Left hindlimb (tissue), 1 donor: Measurements from ENCODE around the gene APH1B.
"Not testable (repeated sequence)": the region's sequence is repeated elsewhere in the genome, so short reads cannot be mapped to it uniquely, and the experiment has no call there.

Experiments used
- DNase-seq: peaks from one replicate; pipeline ENCODE4 v3.0.0-alpha.2; 2018

Gene APH1B

DNA sequence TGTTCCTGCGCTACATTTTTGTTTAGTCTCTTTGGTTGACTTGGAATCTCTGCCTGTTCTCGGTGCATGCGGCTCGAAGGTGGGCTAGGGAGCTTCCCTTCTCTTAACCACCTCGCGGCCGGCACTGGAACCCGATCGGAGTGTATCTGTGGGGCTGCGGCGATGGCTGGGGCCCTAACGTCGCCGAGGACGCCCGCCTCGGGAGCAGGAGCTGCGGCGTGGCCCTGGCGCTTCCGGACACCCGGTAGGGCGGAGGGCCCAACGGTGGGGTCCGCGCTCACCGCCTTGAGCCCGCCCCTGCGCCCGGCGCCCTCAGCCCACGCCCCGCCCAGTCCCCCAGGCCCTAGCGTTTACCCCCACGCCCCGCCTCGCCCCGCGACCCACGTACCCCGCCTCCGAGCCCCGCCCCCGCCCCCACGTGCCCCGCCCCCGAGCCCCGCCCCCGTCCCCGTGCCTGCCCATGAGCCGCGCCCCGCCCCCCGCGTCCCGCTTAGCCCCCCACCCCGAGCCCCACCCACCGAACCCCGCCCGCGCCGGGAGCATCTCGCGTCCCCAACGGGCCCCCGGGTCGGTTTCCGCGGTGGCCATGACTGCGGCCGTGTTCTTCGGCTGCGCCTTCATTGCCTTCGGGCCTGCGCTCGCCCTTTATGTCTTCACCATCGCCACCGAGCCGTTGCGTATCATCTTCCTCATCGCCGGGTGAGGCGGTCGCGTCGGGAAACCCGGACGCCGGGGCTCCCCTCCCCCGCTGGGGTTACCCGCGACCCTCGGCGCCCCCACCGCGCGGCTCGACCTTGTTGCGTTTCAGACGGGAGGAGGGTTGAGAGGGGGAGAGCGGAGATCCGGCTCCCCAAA lies at the start of gene APH1B:
TSS of gene APH1B (plus strand) at position 568 of the 855 bp plus-strand sequence. CDS start at position 587, 19 bp downstream.
- peak; percentile 92 for DNase-seq

DNA sequence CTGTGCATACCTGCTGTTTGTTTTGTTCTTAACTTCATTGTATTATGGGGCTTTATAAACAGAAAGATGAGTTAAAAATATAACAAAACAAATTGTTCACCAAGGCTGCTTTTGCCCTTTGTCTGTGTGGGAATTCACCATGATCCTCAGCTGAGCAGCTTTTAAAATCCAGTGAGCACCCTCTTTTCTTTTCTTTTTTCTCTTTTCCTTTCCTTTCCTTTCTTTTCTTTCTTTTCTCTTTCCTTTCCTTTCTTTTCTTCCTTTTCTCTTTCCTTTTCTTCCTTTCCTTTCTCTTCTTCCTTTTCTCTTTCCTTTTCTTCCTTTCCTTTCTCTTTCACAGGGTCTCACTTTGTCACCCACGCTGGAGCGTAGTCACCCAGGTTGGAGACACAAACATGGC lies 49.7 kb upstream of the APH1B start:
- no peak for DNase-seq

- DNase-seq, result no peak
These were observed 46.2 kb upstream of the APH1B start for GRCh38 chr15:63231206-63231605.

DNA sequence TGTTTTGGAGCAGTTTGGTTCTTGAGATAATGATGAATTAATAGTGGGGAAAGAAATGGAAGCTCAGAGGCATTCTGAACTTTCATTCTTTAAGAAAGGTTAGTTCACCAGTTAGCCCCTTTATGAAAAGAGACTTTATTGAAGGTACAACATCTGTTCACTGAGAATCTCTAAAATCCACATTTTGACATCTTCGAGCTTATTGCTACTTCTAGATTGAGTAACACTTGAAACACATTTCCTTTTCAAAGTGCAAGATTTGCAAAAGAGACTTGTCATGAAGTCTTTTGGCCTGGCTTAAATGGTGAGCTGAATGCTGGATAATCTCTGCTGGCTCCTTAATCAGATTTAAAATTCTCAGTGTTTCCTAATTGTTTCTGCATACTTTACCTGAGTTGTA lies 45.7 kb upstream of the APH1B start:
- DNase-seq, result no peak

- no peak for DNase-seq
These were observed 45.0 kb upstream of the APH1B start for GRCh38 chr15:63232405-63232804.

DNA sequence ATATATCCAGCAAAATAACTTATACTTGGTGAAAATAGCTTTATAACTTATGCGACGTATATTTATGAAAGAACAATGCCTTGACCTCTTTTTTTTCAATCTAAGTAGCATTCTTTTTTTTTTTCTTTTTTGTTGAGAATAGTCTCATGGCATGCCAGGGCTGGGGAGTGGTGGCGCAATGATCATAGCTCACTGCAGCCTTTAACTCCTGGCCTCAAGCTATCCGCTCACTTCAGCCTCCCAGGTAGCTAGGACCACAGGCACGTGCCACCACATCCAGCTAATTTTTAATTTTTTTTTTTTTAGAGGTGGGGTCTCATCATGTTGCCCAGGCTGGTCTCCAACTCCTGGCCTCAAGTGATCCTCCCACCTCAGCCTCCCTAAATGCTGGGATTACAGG lies 44.5 kb upstream of the APH1B start:
- no peak for DNase-seq

DNA sequence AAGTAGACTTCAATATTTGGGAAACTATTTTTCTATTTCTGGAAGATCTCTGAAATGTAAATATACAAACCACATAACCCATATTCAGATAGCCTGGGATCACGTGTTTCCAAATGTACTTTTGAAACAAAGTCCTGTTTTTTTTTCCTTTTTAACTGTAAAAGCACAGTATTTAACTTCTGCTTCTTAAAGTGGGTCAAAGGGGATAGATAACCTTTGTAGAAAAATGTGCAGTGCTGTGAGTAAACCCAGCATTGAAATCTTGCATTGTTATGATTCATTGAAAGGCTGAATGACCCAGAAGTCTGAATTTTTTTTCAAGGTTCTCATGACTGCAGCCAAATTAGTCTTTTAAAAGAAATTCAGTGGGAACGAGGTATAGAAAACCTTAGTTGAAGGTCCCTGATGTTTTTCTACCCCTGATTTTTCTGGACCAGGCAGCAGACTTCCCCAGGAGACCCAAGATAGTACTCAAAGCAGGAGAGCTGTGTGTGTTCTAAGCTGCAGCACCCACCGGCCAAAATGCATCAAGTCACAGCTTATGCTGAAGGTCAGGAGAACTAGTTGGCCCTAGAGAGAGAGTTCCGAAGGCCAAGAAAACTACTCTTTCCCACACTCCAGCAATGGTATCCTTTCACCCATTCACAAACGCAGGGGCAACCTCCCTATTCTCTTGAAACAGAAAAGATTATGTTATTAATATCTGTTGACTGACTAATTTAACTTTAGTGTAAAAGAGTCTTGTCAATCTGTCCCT lies 43.6 kb upstream of the APH1B start:
- DNase-seq, result no peak

DNA sequence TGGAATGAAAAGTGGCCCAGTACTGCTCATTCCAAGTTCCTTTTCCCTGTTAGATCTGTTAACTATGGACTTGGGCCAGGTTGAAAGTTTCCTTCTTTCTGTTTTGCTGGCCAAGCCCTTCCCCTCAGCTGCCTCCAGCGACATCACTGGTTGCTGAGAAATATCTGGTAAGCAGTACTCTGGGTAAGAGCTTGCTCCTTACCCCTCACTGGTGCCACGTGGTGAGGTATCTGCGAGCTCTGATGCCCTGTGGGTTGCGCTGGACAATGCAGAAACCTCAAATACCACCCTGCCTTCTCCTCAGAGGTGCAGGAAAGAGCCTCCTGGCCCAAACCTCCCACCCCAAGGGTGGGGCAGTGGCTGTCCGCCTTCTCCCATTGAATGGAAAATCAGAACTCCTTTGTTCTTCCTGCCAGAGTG lies 42.9 kb upstream of the APH1B start:
- no peak for DNase-seq

DNA sequence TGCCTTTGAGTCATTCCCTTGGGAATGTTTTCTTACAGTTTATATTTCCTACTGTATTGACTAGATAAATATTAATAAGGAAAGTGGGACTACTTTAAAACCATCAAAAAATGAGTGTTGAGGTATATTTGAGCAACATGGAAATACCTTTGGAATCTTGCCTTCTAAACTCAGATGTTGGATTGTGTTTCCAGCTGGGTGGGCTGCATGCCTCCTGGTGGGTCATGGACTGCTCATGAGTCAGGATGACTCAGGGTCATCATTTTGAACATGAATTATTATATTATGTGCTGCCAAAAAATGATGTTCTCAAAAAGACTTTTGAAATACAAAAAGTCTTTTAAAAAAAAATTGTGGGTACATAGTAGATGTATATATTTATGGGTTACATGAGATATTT lies 41.1 kb upstream of the APH1B start:
- no peak for DNase-seq

DNA sequence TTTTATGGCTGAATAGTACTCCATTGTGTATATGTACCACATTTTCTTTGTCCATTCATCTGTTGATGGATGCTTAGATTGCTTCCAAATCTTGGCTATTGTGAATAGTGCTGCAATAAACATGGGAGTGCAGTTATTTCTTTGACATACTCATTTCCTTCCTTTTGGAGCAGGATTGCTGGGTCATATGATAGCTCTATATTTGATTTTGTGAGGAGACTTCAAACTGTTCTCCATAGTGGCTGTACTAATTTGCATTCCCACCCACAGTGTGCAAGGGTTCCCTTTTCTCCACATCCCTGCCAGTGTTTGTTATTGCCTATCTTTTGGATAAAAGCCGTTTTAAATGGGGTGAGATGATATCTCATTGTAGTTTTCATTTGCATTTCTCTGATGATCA lies 40.3 kb upstream of the APH1B start:
- not testable (repeated sequence) for DNase-seq

DNA sequence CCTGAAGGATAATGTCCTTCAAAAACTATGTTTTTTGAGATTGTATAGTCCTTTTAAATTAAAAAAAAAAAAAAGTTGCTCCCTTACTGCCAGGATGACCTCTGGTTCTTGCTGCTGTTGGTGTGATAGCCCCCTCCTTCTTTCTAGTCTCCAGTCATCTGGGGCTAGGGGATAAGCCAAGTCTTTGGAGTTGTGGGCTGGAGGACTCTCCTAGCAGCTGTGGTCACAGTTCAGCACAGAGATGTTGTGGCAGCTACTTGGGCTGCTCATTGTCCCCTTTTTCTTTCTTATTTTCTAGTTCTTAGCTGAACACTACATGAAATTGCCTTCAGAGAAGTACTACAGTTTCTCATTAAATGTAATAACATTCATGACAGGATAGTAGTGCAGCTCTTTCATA lies 39.2 kb upstream of the APH1B start:
- no peak for DNase-seq

GRCh38 chr15:63238796-63239195 lies 38.6 kb upstream of the APH1B start:
- no peak for DNase-seq

- no peak for DNase-seq
These were observed 37.3 kb upstream of the APH1B start for GRCh38 chr15:63240109-63240508.

DNA sequence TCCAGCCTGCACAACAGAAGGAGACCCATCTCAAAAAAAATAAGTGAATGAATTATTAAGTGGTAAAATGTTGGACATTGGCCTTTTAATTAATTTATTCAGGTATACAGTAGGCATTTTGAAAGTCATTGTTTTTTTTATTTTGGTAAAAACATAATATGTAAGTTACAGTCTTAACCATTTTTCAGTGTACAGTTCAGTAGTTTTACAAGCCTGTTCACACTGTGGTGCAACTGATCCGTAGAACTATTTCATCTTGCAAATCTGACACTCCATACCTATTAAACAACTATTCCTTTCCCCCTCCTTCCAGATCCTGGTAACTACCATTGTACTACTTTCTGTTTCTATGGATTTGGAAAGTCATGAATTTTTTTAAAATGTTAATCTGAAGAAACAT lies 36.1 kb upstream of the APH1B start:
- no peak for DNase-seq

DNA sequence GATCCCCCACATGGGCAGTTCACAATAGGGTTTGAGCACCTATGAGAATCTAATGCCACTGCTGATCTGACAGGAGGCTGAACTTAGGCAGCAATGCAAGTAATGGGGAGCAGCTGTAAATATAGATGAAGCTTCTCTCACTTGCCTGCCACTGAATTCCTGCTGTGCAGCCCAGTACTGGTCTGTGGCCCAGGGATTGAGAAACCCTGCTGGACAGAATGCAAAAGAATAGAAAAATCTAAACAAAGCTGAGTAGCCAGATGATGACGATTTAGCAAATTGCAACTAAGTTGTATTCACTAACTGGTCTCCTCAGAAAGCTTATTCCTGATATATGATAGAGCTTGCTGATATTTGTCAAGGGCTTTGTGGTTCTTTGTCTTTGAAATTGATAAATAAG lies 34.3 kb upstream of the APH1B start:
- DNase-seq, result no peak

DNA sequence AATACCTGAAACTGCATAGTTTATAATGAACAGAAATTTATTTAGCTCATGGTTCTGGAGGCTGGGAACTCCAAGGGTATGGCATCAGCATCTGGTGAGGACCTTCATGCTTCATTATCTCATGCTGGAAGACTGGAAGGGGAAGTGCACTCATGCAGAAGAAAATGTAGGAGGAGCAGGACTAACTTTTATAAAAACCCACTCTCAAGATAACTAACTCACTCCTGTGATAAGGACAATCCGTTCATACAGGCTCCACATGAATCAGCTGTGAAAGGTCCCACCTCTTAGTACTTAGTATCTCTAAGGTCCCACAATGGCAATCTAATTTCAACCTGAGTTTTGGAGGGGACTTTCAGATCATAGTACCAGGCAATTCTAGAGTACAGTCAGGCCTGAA lies 33.6 kb upstream of the APH1B start:
- DNase-seq, result no peak

DNA sequence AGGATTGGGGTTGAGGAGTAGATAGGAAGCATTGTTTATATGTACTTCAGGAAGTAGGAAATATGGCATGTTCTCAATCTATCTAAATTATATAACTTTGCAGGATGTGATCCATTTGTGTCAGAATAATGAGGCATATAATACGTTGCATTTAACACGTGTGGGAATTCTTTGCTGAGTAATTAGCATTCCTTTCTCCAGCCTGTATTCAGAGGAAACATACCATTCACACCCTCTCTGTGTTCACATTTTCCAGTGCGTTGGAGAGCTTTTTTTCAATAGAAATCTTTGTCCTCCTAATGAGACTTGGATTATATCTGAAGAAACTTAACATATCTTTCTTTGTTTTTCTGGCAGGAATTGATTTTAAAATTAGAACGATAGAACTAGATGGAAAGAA lies 33.0 kb upstream of the APH1B start:
- no peak for DNase-seq

GRCh38 chr15:63244976-63245645 lies 32.3 kb upstream of the APH1B start:
- no peak for DNase-seq

DNA sequence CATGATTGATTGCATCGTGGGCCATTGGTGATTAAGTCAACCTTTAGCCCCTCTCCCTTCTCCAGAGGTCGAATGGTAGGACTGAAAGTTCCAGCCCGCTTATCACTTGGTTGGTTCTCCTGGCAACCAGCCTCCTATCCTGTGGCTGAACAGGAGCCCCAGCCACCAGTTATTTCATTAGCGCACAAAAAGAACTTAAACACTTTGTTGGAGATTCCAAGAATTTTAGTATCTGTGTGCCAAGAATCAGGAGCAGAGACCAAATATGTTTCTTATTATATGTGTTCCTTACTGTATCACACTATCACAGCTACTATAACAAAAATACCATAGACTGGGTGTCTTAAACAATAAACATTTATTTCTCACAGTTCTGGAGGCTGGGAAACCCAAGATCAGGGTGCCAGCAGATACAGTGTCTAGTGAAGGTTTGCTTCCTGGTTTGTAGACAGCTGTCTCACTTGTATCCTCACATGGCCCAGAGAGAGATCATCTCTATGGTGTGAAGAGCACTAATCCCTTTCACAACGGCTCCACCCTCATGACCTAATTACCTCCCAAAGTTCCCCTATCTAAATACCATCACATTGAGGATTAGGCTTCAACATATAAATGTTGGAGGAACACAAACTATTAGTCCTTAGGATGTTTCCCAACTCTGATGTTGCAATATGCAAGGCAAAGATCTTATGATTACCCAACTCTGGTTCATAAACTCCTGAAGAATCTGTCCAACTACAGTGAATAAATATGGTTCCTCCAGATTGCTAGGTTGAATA lies 30.5 kb upstream of the APH1B start:
- no peak for DNase-seq

DNA sequence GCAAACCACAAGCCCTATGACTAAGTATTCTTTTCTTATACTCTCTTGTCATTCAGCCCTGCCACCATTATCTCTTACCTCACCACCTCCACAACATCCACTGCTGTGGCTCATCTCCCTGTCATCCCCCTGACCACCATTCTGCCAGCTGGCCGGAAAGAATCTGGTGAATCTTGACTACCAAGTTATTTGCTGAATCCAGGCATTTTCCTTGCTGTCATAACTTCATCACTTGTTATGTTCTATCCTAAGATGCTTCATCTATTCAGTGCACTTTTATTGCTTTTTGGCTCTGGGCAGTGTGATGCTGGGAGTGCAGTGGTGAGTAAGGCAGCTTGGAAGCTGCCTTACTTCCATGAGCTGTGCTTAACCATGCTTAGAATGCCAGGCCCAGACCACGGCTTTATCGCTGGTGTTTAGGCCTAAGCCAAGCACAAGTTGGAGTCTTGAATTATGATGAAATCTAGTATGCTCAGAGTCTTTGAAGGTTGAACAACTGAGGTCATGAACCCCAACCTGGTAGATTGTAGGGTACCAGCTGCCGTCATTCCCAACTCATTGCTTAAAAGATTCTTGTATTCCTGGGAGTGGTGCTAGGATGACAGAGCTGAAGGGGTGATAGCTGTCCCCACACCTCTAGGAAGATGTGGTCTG lies 27.0 kb upstream of the APH1B start:
- DNase-seq, result no peak

GRCh38 chr15:63251701-63252100 lies 25.7 kb upstream of the APH1B start:
- DNase-seq, result no peak

GRCh38 chr15:63252292-63252691 lies 25.1 kb upstream of the APH1B start:
- no peak for DNase-seq
